Activated T-cell treated with anti-CD3 and anti-CD28 coated beads, Interleukin-2, amount 50 U/mL, for 1 hour (primary cell): Measurements from ENCODE around the gene CCR8.

Experiments used
- DNase-seq: peaks from one replicate; pipeline ENCODE4 v3.0.0-alpha.2; 2020

Gene CCR8

GRCh38 chr3:39329493-39329892 is at the start of gene CCR8:
Gene CCR8, plus strand, starts transcription at chr3:39329709. Its CDS starts 2,623 bp downstream, at chr3:39332332.
- no peak for DNase-seq

GRCh38 chr3:39279745-39280517 is 49.6 kb upstream of the CCR8 start, which contains the start of gene CX3CR1:
Gene CX3CR1, minus strand, starts transcription at chr3:39280036. Its CDS starts 13,527 bp downstream, at chr3:39266509.
- no peak for DNase-seq

- no peak for DNase-seq
Measured at GRCh38 chr3:39280571-39280970, 48.9 kb upstream of the CCR8 start.

- no peak for DNase-seq
Measured at GRCh38 chr3:39281533-39281932, 48.0 kb upstream of the CCR8 start.

- DNase-seq, result no peak
Measured at GRCh38 chr3:39282057-39282456, 47.5 kb upstream of the CCR8 start.

- DNase-seq, result no peak
Measured at GRCh38 chr3:39284457-39284881, 45.0 kb upstream of the CCR8 start.

GRCh38 chr3:39285332-39285731 is 44.2 kb upstream of the CCR8 start:
- DNase-seq, result no peak

- DNase-seq, result no peak
Measured at GRCh38 chr3:39286771-39287170, 42.7 kb upstream of the CCR8 start.

- DNase-seq, result no peak
Measured at GRCh38 chr3:39287216-39288164, 42.0 kb upstream of the CCR8 start.

- DNase-seq, result peak; percentile 77
Measured at GRCh38 chr3:39288300-39288808, 41.2 kb upstream of the CCR8 start.

- DNase-seq, result no peak
Measured at GRCh38 chr3:39289107-39289506, 40.4 kb upstream of the CCR8 start.

GRCh38 chr3:39290255-39290654 is 39.3 kb upstream of the CCR8 start:
- DNase-seq, result no peak

GRCh38 chr3:39291903-39292329 is 37.6 kb upstream of the CCR8 start:
- peak; percentile 78 for DNase-seq

- no peak for DNase-seq
Measured at GRCh38 chr3:39292961-39293360, 36.5 kb upstream of the CCR8 start.

GRCh38 chr3:39294446-39295183 is 34.9 kb upstream of the CCR8 start:
- DNase-seq, result peak; percentile 30

GRCh38 chr3:39295184-39295775 is 34.2 kb upstream of the CCR8 start:
- no peak for DNase-seq

- DNase-seq, result no peak
Measured at GRCh38 chr3:39296197-39297077, 33.1 kb upstream of the CCR8 start.

- no peak for DNase-seq
Measured at GRCh38 chr3:39299279-39299678, 30.2 kb upstream of the CCR8 start.

- no peak for DNase-seq
Measured at GRCh38 chr3:39302178-39302577, 27.3 kb upstream of the CCR8 start.

- DNase-seq, result no peak
Measured at GRCh38 chr3:39313289-39313688, 16.2 kb upstream of the CCR8 start.

- no peak for DNase-seq
Measured at GRCh38 chr3:39315420-39315819, 14.1 kb upstream of the CCR8 start.
